Right atrium auricular region (tissue), 2 donors: ENCODE data around the gene UNC13D. TPM values are rescaled to one million over a fixed set of nuclear protein-coding genes. Genes with fewer than 3 reads are reported as not detected.
A peak's percentile ranks its signal among the peaks of the same experiment; 100 is the strongest.

Source experiments
- DNase-seq: peaks from one replicate; pipeline ENCODE4 v3.0.0-alpha.2; 2019; ENCODE audit warnings: low spot score
- H3K27ac ChIP-seq, 2 donors: fragments of 200-600 bp; sonication (generic); 1 replicate in 1 of 2; 2 replicates in 1 of 2; pipeline ENCODE4 v1.5.1; 2016 to 2019
- H3K27me3 ChIP-seq, 2 donors: fragments of 200-600 bp; sonication (generic); one replicate each; pipeline versions ENCODE4 v1.5.1 to v1.6.0; 2017 to 2019
- H3K36me3 ChIP-seq: fragments of 200-600 bp; sonication (generic); one replicate; pipeline ENCODE4 v1.5.1; 2016
- H3K4me1 ChIP-seq, 2 donors: fragments of 200-600 bp; sonication (generic); one replicate each; pipeline versions ENCODE4 v1.5.1 to v1.6.0; 2017 to 2019
- H3K4me3 ChIP-seq, 2 donors: fragments of 200-600 bp; sonication (generic); 1 replicate in 1 of 2; 2 replicates in 1 of 2; pipeline ENCODE4 v1.5.1; 2017 to 2019; ENCODE audit warnings: mild to moderate bottlenecking in 1 of 2, moderate library complexity in 1 of 2
- H3K9me3 ChIP-seq, 2 donors: fragments of 200-600 bp; sonication (generic); one replicate each; pipeline ENCODE4 v1.5.1; 2019
- total RNA-seq, 2 donors: library from RNA; depleted of rRNA; stranded (reverse); fragments of >200 nt; gene quantifications; one replicate each; pipeline ENCODE4 v1.1.0, GENCODE V29; 2016
- TF ChIP-seq, protein P1 (sequence below), 2 donors: fragments of 200-600 bp; sonication (generic); IDR thresholded peaks; one replicate each; pipeline ENCODE4 v1.5.1; 2019; ENCODE audit warnings: antibody characterized with exemption in 2 of 2

The UNC13D gene
- total RNA-seq, 2 donors from 2014 or later = 11.1 to 25.9 TPM

DNA sequence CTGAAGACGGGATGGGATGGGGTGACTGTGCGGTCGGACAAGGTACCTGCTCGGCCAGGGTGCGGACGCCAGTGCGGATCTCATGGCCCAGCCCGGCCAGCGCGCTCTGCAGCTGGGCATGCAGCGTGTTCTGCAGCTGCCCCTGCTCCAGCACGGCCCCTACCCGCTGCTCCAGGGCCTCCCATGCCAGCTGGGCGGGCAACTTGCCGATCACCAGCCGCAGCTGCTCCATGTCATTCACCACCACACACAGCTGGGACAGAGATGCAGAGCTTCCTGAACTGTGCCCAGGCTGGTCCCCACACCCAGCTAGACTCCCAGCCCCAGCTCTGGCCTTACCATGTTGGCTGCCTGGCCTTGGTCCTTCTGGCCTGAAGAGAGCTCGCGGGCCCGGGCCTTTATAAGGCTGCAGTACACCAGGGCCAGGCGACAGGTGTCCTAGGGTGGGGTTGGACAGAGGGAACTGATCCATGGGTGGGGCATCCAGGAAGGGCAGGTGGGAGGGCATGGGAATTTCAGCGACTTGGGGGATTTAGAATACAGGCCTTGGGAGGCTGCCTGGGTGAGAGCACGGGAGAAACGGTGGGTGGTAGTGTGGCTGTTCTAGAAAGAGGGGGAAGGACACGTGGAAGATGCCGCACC, 9.8 kb downstream of the UNC13D start:
- peaks cover 17% of the 10 kb centered on the region for H3K36me3 ChIP-seq
- no peak for DNase-seq
- H3K27ac ChIP-seq = no peak overlapping the region
- TF ChIP-seq, protein P1, sequence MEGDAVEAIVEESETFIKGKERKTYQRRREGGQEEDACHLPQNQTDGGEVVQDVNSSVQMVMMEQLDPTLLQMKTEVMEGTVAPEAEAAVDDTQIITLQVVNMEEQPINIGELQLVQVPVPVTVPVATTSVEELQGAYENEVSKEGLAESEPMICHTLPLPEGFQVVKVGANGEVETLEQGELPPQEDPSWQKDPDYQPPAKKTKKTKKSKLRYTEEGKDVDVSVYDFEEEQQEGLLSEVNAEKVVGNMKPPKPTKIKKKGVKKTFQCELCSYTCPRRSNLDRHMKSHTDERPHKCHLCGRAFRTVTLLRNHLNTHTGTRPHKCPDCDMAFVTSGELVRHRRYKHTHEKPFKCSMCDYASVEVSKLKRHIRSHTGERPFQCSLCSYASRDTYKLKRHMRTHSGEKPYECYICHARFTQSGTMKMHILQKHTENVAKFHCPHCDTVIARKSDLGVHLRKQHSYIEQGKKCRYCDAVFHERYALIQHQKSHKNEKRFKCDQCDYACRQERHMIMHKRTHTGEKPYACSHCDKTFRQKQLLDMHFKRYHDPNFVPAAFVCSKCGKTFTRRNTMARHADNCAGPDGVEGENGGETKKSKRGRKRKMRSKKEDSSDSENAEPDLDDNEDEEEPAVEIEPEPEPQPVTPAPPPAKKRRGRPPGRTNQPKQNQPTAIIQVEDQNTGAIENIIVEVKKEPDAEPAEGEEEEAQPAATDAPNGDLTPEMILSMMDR (IDR thresholded peaks at IDR 0.05) = no peak
- H3K27me3 ChIP-seq = no peaks in the 10 kb centered on the region
- H3K4me1 ChIP-seq = peaks cover 0 to 25% of the 10 kb centered on the region in 2 donors
- H3K4me3 ChIP-seq = no peak overlapping the region
- no peaks in the 10 kb centered on the region for H3K9me3 ChIP-seq

DNA sequence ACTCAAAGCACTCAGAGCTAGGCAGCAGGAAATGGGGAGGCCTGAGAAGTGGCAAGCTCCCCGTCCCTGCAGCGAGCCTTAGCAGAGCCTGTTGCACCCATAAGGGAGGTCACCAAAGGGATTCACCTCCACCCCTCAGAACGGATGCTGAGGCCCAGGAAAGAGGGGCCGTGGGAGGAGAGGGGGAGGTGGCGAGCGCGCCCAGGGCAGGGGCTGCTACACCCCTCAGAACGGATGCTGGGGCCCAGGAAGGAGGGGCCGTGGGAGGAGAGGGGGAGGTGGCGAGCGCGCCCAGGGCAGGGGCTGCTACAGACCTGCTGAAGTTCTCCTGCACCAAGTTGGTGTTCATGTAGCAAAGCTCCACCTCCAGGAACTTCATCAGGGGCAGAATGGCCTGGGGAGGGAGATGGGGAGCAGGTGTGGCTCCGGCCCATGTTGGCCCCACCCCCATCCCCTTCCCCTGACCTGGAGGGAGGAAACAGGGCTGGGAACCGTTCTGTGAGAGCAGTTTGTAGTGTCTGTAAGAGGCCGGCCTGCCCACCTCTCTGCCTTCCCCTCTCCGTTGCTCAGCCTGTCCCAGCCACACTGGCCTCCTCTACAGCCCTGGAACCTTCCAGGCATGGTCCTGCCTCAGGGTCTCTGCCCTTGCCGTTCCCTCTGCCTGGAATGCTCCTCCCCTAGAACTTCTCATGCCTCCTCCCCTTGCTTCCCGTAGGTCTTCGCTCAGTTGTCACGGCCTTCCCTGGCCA, 11.4 kb downstream of the UNC13D start:
- Histone ChIP-seq H3K27ac (peak overlapping the region; percentile 79), H3K9me3 (no peaks in the 10 kb centered on the region), H3K4me3 (no peak overlapping the region), H3K4me1 (peaks cover 0 to 34% of the 10 kb centered on the region in 2 donors), H3K36me3 (peaks cover 17% of the 10 kb centered on the region), H3K27me3 (no peaks in the 10 kb centered on the region)
- no peak for DNase-seq
- TF ChIP-seq, protein P1 (IDR thresholded peaks at IDR 0.05) = no peak

DNA sequence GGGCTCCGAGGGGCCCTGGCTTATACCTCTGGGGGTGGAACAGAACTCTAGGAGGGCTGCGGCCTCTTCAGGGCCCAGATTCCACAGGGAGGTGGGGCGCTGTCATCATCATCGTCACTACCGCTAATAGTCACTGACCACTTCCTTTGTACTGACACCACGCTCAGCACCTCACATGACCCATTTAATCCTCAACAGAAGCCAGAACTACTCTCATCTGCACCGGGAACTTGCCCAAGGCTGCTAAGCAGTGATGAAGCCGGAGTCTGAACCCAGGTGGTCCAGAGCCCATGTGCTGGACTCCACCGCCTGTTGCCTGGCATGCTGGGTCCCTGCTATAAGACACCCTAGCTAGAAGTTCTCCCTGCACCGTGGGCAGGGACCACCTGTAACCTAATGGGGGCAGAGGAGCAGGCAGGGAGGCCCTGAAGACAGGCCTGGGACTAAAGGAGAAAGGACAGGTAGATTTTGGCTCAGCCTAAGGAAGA, 12.0 kb downstream of the UNC13D start:
- Histone ChIP-seq H3K27me3 (no peaks in the 10 kb centered on the region), H3K36me3 (peaks cover 17% of the 10 kb centered on the region), H3K4me3 (no peak overlapping the region), H3K27ac (peak overlapping the region; percentile 79), H3K4me1 (peaks cover 0 to 40% of the 10 kb centered on the region in 2 donors), H3K9me3 (no peaks in the 10 kb centered on the region)
- DNase-seq = no peak
- TF ChIP-seq, protein P1 (IDR thresholded peaks at IDR 0.05) = no peak

DNA sequence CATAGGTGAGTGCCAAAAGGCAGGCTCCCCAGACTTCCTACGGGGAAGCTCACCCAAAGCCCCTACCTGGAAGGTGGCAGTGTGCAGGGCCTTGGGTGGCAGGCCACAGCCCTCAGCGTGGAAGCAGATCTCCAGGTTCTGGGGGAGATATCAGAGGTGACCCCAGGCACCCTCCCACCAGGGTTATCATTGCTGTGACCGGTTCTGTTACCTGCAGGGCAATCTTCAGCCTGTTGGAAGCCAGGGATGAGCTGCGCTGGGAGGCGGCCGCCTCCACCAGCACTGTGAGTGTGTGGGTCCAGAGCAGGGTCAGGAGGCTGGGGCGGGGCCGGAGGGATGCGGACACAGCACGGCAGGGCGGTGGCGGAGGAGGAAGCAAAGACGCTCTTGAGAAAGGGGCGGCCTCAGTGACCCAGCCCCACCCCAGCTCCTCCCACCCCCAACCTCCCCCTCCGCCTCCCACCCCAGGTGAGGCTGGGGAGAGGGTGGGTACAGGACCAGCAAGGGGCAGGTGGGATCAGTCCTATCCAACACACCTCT, 13.1 kb downstream of the UNC13D start:
- no peaks in the 10 kb centered on the region for H3K27me3 ChIP-seq
- H3K27ac ChIP-seq = peak overlapping the region; percentile 79
- DNase-seq = no peak
- H3K36me3 ChIP-seq = peaks cover 17% of the 10 kb centered on the region
- no peaks in the 10 kb centered on the region for H3K9me3 ChIP-seq
- no peak overlapping the region for H3K4me3 ChIP-seq
- H3K4me1 ChIP-seq = peaks cover 0 to 46% of the 10 kb centered on the region in 2 donors
- TF ChIP-seq, protein P1 (IDR thresholded peaks at IDR 0.05) = no peak

DNA sequence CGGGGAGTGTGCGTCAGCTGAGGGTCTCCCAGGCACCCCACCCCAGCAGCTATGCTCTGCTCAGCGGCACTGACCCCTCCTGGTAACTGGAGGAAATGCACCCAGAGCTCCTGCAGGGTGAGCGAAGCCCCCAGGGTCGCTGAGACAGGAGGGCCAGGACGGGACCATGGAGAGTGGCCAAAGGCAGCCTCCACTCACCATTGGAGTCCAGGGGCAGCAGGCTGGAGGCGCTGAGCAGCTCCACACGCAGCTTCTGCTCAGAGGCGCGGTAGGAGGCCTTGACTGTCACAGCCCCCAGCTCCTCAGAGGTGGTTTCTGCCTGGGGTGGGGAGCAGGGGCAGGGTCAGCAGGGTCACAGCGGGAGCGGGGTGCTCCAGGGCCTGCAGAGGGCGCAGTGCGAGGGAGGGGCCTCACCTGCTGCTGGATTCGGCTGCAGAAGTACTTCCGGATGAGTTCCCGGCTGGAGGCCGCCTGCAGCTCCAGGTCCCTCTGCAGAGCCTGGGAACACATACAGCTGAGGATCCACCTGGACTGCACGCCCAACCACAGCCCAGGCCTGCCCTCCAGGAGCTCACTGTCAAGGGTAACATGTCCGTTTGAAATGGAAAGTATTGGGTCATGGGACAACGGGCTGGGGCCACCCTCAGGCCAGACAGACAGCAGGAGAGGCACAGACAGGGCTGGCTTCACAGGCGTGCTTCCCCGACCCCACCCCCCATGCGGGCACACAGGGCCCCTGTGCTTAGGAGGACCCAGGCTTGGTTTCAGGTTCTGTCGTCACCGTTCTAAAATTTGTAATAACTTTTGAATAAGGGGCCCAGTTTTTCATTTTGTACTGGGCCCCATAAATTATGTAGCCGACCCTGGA, 13.8 kb downstream of the UNC13D start:
- TF ChIP-seq, protein P1 (IDR thresholded peaks at IDR 0.05) = peak; percentile 1 to 53
- peaks cover 17% of the 10 kb centered on the region for H3K36me3 ChIP-seq

More for the DNA sequence above, 13.8 kb downstream of the UNC13D start:
- Histone ChIP-seq H3K4me1 (peaks cover 0 to 46% of the 10 kb centered on the region in 2 donors), H3K4me3 (no peak overlapping the region), H3K27ac (peak overlapping the region in 1 of 2 donors; percentile 11), H3K27me3 (no peaks in the 10 kb centered on the region), H3K9me3 (no peaks in the 10 kb centered on the region)
- no peak for DNase-seq
